ENCODE data around the gene PRF1. TPM values are rescaled to one million over a fixed set of nuclear protein-coding genes. Genes with fewer than 3 reads are reported as not detected.
A peak's percentile ranks its signal among the peaks of the same experiment; 100 is the strongest.

PRF1 gene
- total RNA-seq, 1 donor from 2014 or later, result 29.5 TPM

DNA sequence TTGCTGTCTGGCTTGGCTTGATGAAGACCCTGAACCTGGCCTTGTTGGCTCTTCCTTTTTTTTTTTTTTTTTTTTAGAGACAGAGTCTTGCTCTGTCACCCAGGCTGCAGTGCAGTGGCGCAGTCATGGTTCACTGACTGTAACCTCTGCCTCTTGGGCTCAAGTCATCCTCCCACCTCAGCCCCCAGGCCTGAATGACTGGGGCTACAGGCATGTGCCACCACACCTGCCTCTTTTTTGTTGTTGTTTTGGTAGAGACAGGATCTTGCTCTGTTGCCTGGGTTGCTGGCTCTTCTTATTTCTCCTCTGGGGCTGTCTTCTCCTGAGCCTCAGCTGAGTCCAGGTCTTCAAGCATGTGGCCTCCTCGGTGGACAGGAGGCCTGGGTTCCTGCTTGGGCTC is 44.7 kb downstream of the PRF1 start:
- no peak overlapping the region for H3K27ac ChIP-seq
- intact Hi-C loops (cut with DNase I), result no loop called here
- no peak overlapping the region for H3K4me3 ChIP-seq
- H3K4me1 ChIP-seq, result peaks cover 40% of the 10 kb centered on the region
- no peaks in the 10 kb centered on the region for H3K27me3 ChIP-seq (ENCODE audit: low read depth)
- peaks cover 14% of the 10 kb centered on the region for H3K36me3 ChIP-seq
- ATAC-seq (no peak), DNase-seq (no peak)
- no peaks in the 10 kb centered on the region for H3K9me3 ChIP-seq
- TF ChIP-seq, protein P1, sequence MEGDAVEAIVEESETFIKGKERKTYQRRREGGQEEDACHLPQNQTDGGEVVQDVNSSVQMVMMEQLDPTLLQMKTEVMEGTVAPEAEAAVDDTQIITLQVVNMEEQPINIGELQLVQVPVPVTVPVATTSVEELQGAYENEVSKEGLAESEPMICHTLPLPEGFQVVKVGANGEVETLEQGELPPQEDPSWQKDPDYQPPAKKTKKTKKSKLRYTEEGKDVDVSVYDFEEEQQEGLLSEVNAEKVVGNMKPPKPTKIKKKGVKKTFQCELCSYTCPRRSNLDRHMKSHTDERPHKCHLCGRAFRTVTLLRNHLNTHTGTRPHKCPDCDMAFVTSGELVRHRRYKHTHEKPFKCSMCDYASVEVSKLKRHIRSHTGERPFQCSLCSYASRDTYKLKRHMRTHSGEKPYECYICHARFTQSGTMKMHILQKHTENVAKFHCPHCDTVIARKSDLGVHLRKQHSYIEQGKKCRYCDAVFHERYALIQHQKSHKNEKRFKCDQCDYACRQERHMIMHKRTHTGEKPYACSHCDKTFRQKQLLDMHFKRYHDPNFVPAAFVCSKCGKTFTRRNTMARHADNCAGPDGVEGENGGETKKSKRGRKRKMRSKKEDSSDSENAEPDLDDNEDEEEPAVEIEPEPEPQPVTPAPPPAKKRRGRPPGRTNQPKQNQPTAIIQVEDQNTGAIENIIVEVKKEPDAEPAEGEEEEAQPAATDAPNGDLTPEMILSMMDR (IDR thresholded peaks at IDR 0.05), result no peak

DNA sequence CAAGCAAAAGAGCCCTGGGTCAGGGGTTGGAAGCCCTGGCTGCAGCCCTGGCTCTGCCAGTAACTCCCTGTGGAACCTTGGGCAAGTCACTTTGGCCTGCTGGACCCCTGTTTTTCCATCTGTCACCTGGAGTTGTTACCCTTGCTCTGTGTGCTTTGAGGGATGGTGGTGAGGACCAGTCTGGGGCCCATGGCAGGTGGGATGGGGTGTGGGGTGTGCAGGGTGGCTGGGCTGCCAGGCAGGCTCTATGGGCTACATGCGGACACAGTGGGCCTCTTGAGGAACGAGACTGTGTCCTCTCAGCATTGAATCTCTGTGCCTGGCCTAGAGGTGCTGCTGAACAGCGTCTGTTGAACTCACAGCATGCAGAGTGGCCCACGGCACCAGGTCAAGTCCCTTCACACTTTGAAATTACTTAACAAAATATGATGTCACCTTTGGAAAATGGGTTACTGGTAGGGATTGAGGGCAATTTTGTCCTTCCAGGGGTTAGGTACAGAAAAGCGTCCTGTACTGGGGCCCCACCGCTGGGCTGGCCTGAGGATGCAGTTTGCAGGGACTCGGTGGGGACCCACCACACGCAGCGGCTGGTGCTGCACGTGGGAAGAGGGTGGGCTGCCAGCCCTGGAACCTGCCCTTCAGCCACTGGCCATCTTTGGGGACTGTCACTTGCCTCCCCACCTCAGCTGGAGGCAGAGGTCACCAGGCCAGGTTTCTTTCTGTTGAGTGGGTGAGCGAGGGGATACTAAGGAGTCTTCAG is 45.3 kb downstream of the PRF1 start:
- no peak overlapping the region for H3K4me3 ChIP-seq
- H3K27me3 ChIP-seq (ENCODE audit: low read depth), result no peaks in the 10 kb centered on the region
- H3K27ac ChIP-seq, result no peak overlapping the region
- H3K4me1 ChIP-seq, result peaks cover 45% of the 10 kb centered on the region
- H3K9me3 ChIP-seq, result no peaks in the 10 kb centered on the region
- intact Hi-C loops (cut with DNase I), result no loop called here
- H3K36me3 ChIP-seq, result peaks cover 17% of the 10 kb centered on the region
- TF ChIP-seq, protein P1 (IDR thresholded peaks at IDR 0.05), result no peak
- DNase-seq (no peak), ATAC-seq (no peak)

DNA sequence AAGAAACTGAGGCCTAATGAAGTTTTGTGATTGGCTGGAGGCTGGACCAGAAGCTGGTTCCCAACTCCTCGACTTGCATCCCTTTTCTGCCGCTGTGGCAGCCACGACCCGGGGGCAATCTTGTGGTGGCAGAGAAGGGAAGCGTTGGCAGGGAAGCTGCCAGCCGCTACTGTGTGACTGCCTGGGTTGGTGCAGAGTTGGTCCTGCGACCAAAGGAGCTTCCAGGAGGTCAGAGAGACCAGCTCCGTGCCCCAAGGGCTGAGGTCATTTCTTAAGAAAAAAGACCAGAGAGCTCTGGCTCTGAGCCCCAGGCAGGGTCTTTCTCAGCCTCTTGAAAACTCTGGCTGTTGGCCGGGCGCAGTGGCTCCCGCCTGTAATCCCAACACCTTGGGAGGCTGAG is 47.2 kb downstream of the PRF1 start:
- ATAC-seq, result no peak

DNA sequence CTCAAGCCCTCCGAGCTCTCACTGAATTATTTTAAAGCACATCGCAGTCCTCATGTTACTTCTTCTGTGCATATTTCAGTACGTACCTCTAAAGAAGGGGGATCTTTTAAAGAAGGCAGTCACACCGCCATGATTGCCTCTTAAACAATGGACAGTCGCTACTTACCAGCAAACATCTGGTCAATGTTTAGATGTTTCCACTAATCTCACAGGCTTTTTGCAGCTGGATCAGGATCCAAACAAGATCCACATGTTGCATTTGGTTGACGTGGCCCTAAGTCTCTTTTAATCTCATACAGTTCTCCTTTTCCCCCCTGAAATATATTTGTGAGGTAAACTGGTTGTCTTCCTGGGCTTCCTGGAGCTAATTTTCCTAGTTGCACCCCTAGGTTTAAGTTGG is 50.0 kb downstream of the PRF1 start:
- Histone ChIP-seq H3K27me3 (ENCODE audit: low read depth) (no peaks in the 10 kb centered on the region), H3K9me3 (no peaks in the 10 kb centered on the region), H3K36me3 (peaks cover 33% of the 10 kb centered on the region), H3K27ac (peak overlapping the region; percentile 33), H3K4me1 (peaks cover 14% of the 10 kb centered on the region), H3K4me3 (no peak overlapping the region)
- TF ChIP-seq, protein P1 (IDR thresholded peaks at IDR 0.05), result no peak
- DNase-seq (no peak), ATAC-seq (no peak)
- intact Hi-C loops (cut with DNase I), result loop anchor here (5.0 kb wide), 1 partner anchor 205 kb away; no protein-coding TSS in a partner anchor

More for the DNA sequence above, 47.2 kb downstream of the PRF1 start:
- intact Hi-C loops (cut with DNase I), result no loop called here
- H3K9me3 ChIP-seq, result no peaks in the 10 kb centered on the region
- H3K36me3 ChIP-seq, result peaks cover 25% of the 10 kb centered on the region
- H3K27me3 ChIP-seq (ENCODE audit: low read depth), result no peaks in the 10 kb centered on the region
- TF ChIP-seq, protein P1 (IDR thresholded peaks at IDR 0.05), result no peak
- peaks cover 35% of the 10 kb centered on the region for H3K4me1 ChIP-seq
- no peak overlapping the region for H3K4me3 ChIP-seq
- no peak for DNase-seq
- no peak overlapping the region for H3K27ac ChIP-seq

DNA sequence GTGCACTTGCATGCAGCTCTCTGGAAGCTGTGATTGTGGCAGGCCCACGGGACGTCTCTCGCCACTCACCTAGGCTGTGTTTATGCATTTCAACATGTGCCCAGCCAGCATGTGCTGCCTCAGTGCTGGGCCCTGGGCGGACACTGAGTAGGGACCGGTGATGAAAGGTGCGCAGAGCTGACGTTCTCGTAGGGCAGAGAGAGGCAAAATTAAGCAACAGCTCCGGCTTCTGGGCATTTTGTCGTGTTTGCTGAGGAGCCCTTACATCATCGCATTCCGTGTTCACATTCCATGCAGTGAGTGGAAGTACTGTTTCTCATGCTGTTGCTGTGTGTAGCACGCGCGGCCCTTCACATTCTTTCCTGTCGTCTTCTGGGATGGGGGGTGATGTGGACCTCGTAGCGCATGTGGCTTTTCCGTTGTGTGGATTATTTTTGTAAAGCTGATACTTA is 50.5 kb downstream of the PRF1 start:
- ATAC-seq, result peak; percentile 86 to 89
- Histone ChIP-seq H3K27me3 (ENCODE audit: low read depth) (no peaks in the 10 kb centered on the region), H3K9me3 (no peaks in the 10 kb centered on the region), H3K36me3 (peaks cover 35% of the 10 kb centered on the region), H3K4me3 (no peak overlapping the region), H3K4me1 (peaks cover 14% of the 10 kb centered on the region), H3K27ac (peak overlapping the region; percentile 33)
- intact Hi-C loops (cut with DNase I), result loop anchor here (5.0 kb wide), 1 partner anchor 205 kb away; no protein-coding TSS in a partner anchor
- DNase-seq, result peak; percentile 79
- TF ChIP-seq, protein P1 (IDR thresholded peaks at IDR 0.05), result no peak

Measured in lower lobe of right lung (tissue), 2 donors.